Hepatocyte (in vitro differentiated cells): ENCODE data around the gene MFAP5. TPM values are rescaled to one million over a fixed set of nuclear protein-coding genes. Genes with fewer than 3 reads are reported as not detected.
A peak's percentile ranks its signal among the peaks of the same experiment; 100 is the strongest.

Experiments
- DNase-seq: peaks from one replicate; pipeline ENCODE4 v3.0.0-alpha.2; 2016; ENCODE audit warnings: low spot score
- H2AFZ ChIP-seq: fragments of 200-600 bp; sonication (generic); 2 replicates; pipeline ENCODE4 v1.6.0; 2016; ENCODE audit warnings: antibody characterized with exemption, mild to moderate bottlenecking
- H3K27ac ChIP-seq: fragments of 200-600 bp; sonication (generic); 2 replicates; pipeline ENCODE4 v1.5.1; 2016; ENCODE audit warnings: mild to moderate bottlenecking
- H3K27me3 ChIP-seq: fragments of 200-600 bp; sonication (generic); 2 replicates; pipeline ENCODE4 v1.6.1; 2016
- H3K36me3 ChIP-seq: fragments of 200-600 bp; sonication (generic); replicated peaks from 2 replicates; pipeline ENCODE4 v1.5.1; 2016; ENCODE audit warnings: low read depth; ENCODE audit not compliant: insufficient read depth
- H3K4me1 ChIP-seq: fragments of 200-600 bp; sonication (generic); 2 replicates; pipeline ENCODE4 v1.5.1; 2016; ENCODE audit warnings: mild to moderate bottlenecking, moderate library complexity; ENCODE audit not compliant: insufficient read depth
- H3K4me2 ChIP-seq: fragments of 200-600 bp; sonication (generic); 2 replicates; pipeline ENCODE4 v1.6.0; 2016
- H3K4me3 ChIP-seq: fragments of 200-600 bp; sonication (generic); 2 replicates; pipeline ENCODE4 v1.5.1; 2016; ENCODE audit warnings: mild to moderate bottlenecking
- H3K79me2 ChIP-seq: fragments of 200-600 bp; sonication (generic); 2 replicates; pipeline ENCODE4 v1.6.0; 2017; ENCODE audit warnings: mild to moderate bottlenecking
- H3K9me2 ChIP-seq: fragments of 200-600 bp; sonication (generic); replicated peaks from 2 replicates; pipeline ENCODE4 v1.6.0; 2017; ENCODE audit warnings: mild to moderate bottlenecking; ENCODE audit not compliant: insufficient read depth
- H3K9me3 ChIP-seq: fragments of 200-600 bp; sonication (generic); 2 replicates; pipeline ENCODE4 v1.5.1; 2016; ENCODE audit warnings: low read depth, mild to moderate bottlenecking
- H4K20me1 ChIP-seq: fragments of 200-600 bp; sonication (generic); 2 replicates; pipeline ENCODE4 v1.6.0; 2016; ENCODE audit warnings: mild to moderate bottlenecking; ENCODE audit not compliant: insufficient read depth, poor library complexity, severe bottlenecking
- CTCF ChIP-seq: fragments of 200-600 bp; sonication (generic); IDR thresholded peaks from 2 replicates; pipeline ENCODE4 v1.5.1; 2016; ENCODE audit warnings: antibody characterized with exemption, mild to moderate bottlenecking; ENCODE audit not compliant: poor library complexity
- EZH2 ChIP-seq: fragments of 200-600 bp; sonication (generic); IDR thresholded peaks from 2 replicates; pipeline ENCODE4 v1.6.1; 2016; ENCODE audit warnings: antibody characterized with exemption, mild to moderate bottlenecking, borderline replicate concordance
- EZH2phosphoT487 ChIP-seq: fragments of 200-600 bp; sonication (generic); IDR thresholded peaks from one replicate; pipeline ENCODE4 v1.6.1; 2018; ENCODE audit warnings: antibody characterized with exemption, mild to moderate bottlenecking, low read depth, moderate library complexity; ENCODE audit not compliant: unreplicated experiment, severe bottlenecking
- WGBS: methylation state at CpG from one replicate; pipeline ENCODE4 v1.1.6; 2016; ENCODE audit warnings: low lambda C conversion rate; ENCODE audit errors: missing lambda C conversion rate; 5-methylcytosine and 5-hydroxymethylcytosine counted together
- polyA plus RNA-seq: library from polyadenylated mRNA; unstranded; fragments of >200 nt; fragmentation: Nextera tagmentation; extraction: Ambion mirVana; gene quantifications from 2 replicates; pipeline ENCODE4 v1.2.1, GENCODE V29; 2016
- total RNA-seq: library from RNA; depleted of rRNA; stranded (reverse); fragments of >200 nt; gene quantifications from 2 replicates; pipeline ENCODE4 v1.2.3, GENCODE V29; 2014

The MFAP5 gene
- total and polyA plus RNA-seq, 2 experiments from 2014 or later, result 0.15 to 1.9 TPM

DNA sequence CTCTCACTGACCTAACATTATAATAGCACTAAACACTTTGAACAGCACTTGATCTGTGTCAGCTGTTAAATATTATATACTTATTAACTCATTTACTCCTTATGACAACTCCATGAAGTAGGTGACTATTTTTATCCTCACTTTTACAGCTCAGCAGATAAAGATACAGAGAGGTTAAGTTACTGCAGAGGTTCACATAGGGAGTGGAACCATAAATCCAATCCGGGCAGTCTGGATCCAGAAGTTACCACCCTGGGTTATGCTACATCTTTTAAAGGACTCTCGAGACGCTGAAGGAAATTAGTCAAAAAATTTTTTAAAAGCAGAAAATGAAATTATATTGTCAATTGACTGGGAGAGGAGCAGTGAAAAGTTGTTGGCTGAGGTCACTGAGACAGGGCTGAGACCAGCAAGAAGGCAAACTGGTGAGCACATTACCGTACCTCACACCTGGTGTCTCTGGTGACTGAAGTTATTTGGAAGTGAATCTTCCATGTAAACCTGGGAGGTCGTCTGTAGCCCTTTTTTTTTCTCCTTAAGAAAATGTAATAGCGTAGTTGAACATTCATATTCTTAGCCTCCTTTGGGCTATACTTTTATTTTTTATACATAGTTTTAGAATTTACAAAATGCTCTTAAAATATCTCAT is 33.9 kb upstream of the MFAP5 start:
- Histone ChIP-seq H3K4me1 (peaks cover 18% of the 10 kb centered on the region), H3K4me2 (peak overlapping the region; percentile 80), H3K9me2 (no peaks in the 10 kb centered on the region), H3K4me3 (peak overlapping the region; percentile 81), H3K9me3 (no peaks in the 10 kb centered on the region), H2AFZ (no peak overlapping the region), H3K79me2 (peaks cover 29% of the 10 kb centered on the region), H3K27me3 (no peaks in the 10 kb centered on the region), H3K27ac (peak overlapping the region; percentile 99), H4K20me1 (peaks cover 3% of the 10 kb centered on the region), H3K36me3 (no peaks in the 10 kb centered on the region)
- 23% methylated on average over 6 of the region's 6 CpGs for WGBS
- DNase-seq, result no peak
- TF ChIP-seq EZH2 (no peak), EZH2phosphoT487 (no peak), CTCF (no peak)

GRCh38 chr12:8695116-8695515 is 32.5 kb upstream of the MFAP5 start:
- Histone ChIP-seq H3K27ac (no peak overlapping the region), H4K20me1 (peaks cover 3% of the 10 kb centered on the region), H3K27me3 (no peaks in the 10 kb centered on the region), H3K79me2 (peaks cover 14% of the 10 kb centered on the region), H3K36me3 (no peaks in the 10 kb centered on the region), H3K4me3 (no peak overlapping the region), H3K9me3 (no peaks in the 10 kb centered on the region), H3K4me1 (peaks cover 19% of the 10 kb centered on the region), H2AFZ (no peak overlapping the region), H3K9me2 (no peaks in the 10 kb centered on the region), H3K4me2 (no peak overlapping the region)
- TF ChIP-seq CTCF, result no peak
- no peak for TF ChIP-seq EZH2
- TF ChIP-seq EZH2phosphoT487, result no peak
- no peak for DNase-seq
- 86% methylated on average over 10 of the region's 10 CpGs for WGBS

DNA sequence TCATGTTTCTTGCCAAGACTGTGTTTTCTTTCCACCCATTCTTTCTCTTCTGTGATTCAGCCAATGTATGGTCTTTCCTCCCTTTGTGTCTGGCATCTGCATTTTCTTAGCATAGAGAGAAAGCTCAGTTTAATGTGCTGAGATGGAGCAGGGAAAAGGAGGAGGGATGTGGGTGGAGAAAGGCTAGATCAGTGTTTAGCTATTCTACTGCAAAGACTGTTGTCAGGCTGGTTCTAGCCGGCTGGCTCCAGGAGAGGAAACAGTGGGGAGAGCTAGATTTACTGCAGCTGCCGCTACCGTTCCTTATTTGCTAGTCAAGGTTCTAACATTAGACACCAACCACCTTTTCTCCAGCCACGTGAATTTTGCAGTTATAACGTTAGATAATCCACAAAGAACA is 29.9 kb upstream of the MFAP5 start:
- H3K36me3 ChIP-seq, result no peaks in the 10 kb centered on the region
- H3K4me2 ChIP-seq, result peak overlapping the region; percentile 48
- H3K27me3 ChIP-seq, result no peaks in the 10 kb centered on the region
- no peaks in the 10 kb centered on the region for H3K9me3 ChIP-seq
- no peaks in the 10 kb centered on the region for H4K20me1 ChIP-seq
- H2AFZ ChIP-seq, result peak overlapping the region; percentile 32
- H3K4me3 ChIP-seq, result no peak overlapping the region
- no peaks in the 10 kb centered on the region for H3K9me2 ChIP-seq
- no peak for TF ChIP-seq EZH2phosphoT487
- no peak for TF ChIP-seq EZH2
- TF ChIP-seq CTCF, result no peak
- no peaks in the 10 kb centered on the region for H3K79me2 ChIP-seq
- peaks cover 27% of the 10 kb centered on the region for H3K4me1 ChIP-seq
- H3K27ac ChIP-seq, result peak overlapping the region; percentile 87
- DNase-seq, result peak; percentile 78
- 8% methylated on average over 5 of the region's 5 CpGs for WGBS
